Ramos (cell line): Measurements from ENCODE around the gene NCDN.

Experiments
- in situ Hi-C: fragments of 300-500 bp; cut with MboI; formaldehyde crosslinking; loops from one replicate; pipeline ENCODE4 v1.14.3; 2022; ENCODE audit warnings: low sequenced_read_pairs; ENCODE audit not compliant: unreplicated experiment

Gene NCDN

GRCh38 chr1:35586808-35587207 is 29.2 kb downstream of the NCDN start:
- in situ Hi-C loops = no loop called here

- in situ Hi-C loops = no loop called here
These were observed 30.1 kb downstream of the NCDN start for GRCh38 chr1:35587736-35588135.

- in situ Hi-C loops = no loop called here
These were observed 30.8 kb downstream of the NCDN start for GRCh38 chr1:35588197-35588910.

GRCh38 chr1:35589516-35590427 is 32.2 kb downstream of the NCDN start:
- in situ Hi-C loops = no loop called here

GRCh38 chr1:35590476-35591040 is 33.0 kb downstream of the NCDN start:
- in situ Hi-C loops = no loop called here

GRCh38 chr1:35591211-35591610 is 33.6 kb downstream of the NCDN start:
- in situ Hi-C loops = no loop called here

GRCh38 chr1:35592991-35593769 is 35.6 kb downstream of the NCDN start:
- in situ Hi-C loops = no loop called here

- in situ Hi-C loops = no loop called here
These were observed 36.6 kb downstream of the NCDN start for GRCh38 chr1:35594005-35594760.

- in situ Hi-C loops = no loop called here
These were observed 38.1 kb downstream of the NCDN start for GRCh38 chr1:35595684-35596083.

- in situ Hi-C loops = no loop called here
These were observed 40.3 kb downstream of the NCDN start for GRCh38 chr1:35597870-35598269.

- in situ Hi-C loops = no loop called here
These were observed 41.3 kb downstream of the NCDN start for GRCh38 chr1:35598895-35599294.

GRCh38 chr1:35599411-35599810 is 41.8 kb downstream of the NCDN start:
- in situ Hi-C loops = no loop called here

- in situ Hi-C loops = no loop called here
These were observed 43.0 kb downstream of the NCDN start for GRCh38 chr1:35600593-35600992.

GRCh38 chr1:35603468-35603867 is 45.9 kb downstream of the NCDN start:
- in situ Hi-C loops = no loop called here

GRCh38 chr1:35603941-35604340 is 46.3 kb downstream of the NCDN start:
- in situ Hi-C loops = no loop called here

- in situ Hi-C loops = no loop called here
These were observed 47.7 kb downstream of the NCDN start for GRCh38 chr1:35605071-35605866.

GRCh38 chr1:35605867-35606182 is 48.2 kb downstream of the NCDN start:
- in situ Hi-C loops = no loop called here

GRCh38 chr1:35611655-35612054 is 54.1 kb downstream of the NCDN start:
- in situ Hi-C loops = no loop called here

- in situ Hi-C loops = no loop called here
These were observed 57.8 kb downstream of the NCDN start for GRCh38 chr1:35615440-35615839.
